KMS-11 (cell line): ENCODE data around the gene CRCP.

Experiments used
- H2AFZ ChIP-seq: fragments of 200-600 bp; sonication (generic); 2 replicates; pipeline ENCODE4 v1.6.1; 2016; ENCODE audit warnings: antibody characterized with exemption, mixed run types, low read depth
- H3K27ac ChIP-seq: fragments of 200-600 bp; sonication (generic); 2 replicates; pipeline ENCODE4 v1.6.1; 2016; ENCODE audit warnings: mild to moderate bottlenecking, mixed run types
- H3K27me3 ChIP-seq: fragments of 200-600 bp; sonication (generic); 2 replicates; pipeline ENCODE4 v1.6.1; 2017; ENCODE audit warnings: mild to moderate bottlenecking, low read depth, mixed run types, moderate library complexity; ENCODE audit not compliant: insufficient read depth
- H3K36me3 ChIP-seq: fragments of 200-600 bp; sonication (generic); 2 replicates; pipeline ENCODE4 v1.6.1; 2017; ENCODE audit warnings: mild to moderate bottlenecking, mixed run types; ENCODE audit not compliant: insufficient read depth
- H3K4me1 ChIP-seq: fragments of 200-600 bp; sonication (generic); 2 replicates; pipeline ENCODE4 v1.6.1; 2016; ENCODE audit warnings: mild to moderate bottlenecking, low read depth, mixed run types; ENCODE audit not compliant: poor library complexity, severe bottlenecking
- H3K4me2 ChIP-seq: fragments of 200-600 bp; sonication (generic); 2 replicates; pipeline ENCODE4 v1.7.0; 2016; ENCODE audit warnings: mild to moderate bottlenecking, mixed run types
- H3K4me3 ChIP-seq: fragments of 200-600 bp; sonication (generic); IDR thresholded peaks from 2 replicates; pipeline ENCODE4 v1.6.1; 2017; ENCODE audit warnings: low read depth, low read length, mixed read lengths; ENCODE audit not compliant: insufficient read depth
- H3K79me2 ChIP-seq: fragments of 200-600 bp; sonication (generic); 2 replicates; pipeline ENCODE4 v1.6.1; 2016; ENCODE audit warnings: low read depth, mixed run types; ENCODE audit not compliant: insufficient read depth
- H3K9ac ChIP-seq: fragments of 200-600 bp; sonication (generic); 2 replicates; pipeline ENCODE4 v1.6.1; 2016; ENCODE audit warnings: mild to moderate bottlenecking, mixed run types
- H4K20me1 ChIP-seq: fragments of 200-600 bp; sonication (generic); 2 replicates; pipeline ENCODE4 v1.6.1; 2016; ENCODE audit warnings: mild to moderate bottlenecking, mixed run types; ENCODE audit not compliant: insufficient read depth
- TF ChIP-seq, protein P1 (sequence below): fragments of 200-600 bp; sonication (generic); conservative IDR thresholded peaks from 2 replicates; pipeline ENCODE4 v1.6.1; 2017; ENCODE audit warnings: low read depth, mild to moderate bottlenecking, antibody characterized with exemption, low read length, moderate library complexity, mixed read lengths

Gene CRCP

DNA sequence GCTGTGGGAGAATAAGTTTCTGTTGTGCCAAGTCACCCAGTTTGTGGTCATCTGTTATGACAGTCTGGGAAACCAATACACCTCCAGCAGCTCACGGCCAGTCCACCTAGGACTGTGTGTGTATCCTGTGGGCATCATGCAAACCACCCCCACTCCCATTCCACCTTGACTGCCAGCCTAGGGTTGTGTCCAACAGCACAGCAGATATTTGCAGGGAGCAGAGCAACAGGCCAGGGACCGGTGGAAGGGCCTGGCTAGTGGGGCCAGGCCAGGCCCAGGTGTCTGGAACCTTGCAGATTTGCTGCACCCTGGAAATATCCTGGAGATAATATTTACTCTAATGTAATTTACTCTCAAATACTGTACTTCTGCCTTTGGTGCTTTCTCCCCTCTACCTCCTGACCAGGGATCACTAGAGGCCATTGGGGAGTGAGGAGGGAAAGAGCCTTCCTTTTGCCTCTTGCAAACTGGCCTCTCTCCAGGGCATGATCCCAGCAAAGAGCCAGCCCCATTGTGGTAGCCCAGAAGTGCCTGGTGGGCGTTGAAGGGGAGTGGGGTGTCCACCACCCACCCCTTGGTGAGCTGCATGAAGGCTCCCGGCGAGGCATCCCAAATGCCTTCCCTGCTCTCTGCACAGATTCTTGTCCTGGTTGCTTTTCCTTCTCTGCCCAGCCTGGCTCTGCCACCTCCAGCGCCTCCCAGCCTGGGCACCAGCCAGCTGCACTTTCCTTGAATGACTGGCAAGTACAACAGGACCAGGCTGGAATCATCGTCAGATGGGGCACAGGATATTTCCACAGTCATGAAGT, 75.3 kb downstream of the CRCP start:
- Histone ChIP-seq H4K20me1 (no peaks in the 10 kb centered on the region), H3K4me3 (no peak overlapping the region), H3K36me3 (no peaks in the 10 kb centered on the region), H3K4me1 (peaks cover 5% of the 10 kb centered on the region), H3K4me2 (no peak overlapping the region), H3K27me3 (no peaks in the 10 kb centered on the region), H3K27ac (no peak overlapping the region), H2AFZ (no peak overlapping the region), H3K9ac (no peak overlapping the region), H3K79me2 (no peaks in the 10 kb centered on the region)
- TF ChIP-seq, protein P1, sequence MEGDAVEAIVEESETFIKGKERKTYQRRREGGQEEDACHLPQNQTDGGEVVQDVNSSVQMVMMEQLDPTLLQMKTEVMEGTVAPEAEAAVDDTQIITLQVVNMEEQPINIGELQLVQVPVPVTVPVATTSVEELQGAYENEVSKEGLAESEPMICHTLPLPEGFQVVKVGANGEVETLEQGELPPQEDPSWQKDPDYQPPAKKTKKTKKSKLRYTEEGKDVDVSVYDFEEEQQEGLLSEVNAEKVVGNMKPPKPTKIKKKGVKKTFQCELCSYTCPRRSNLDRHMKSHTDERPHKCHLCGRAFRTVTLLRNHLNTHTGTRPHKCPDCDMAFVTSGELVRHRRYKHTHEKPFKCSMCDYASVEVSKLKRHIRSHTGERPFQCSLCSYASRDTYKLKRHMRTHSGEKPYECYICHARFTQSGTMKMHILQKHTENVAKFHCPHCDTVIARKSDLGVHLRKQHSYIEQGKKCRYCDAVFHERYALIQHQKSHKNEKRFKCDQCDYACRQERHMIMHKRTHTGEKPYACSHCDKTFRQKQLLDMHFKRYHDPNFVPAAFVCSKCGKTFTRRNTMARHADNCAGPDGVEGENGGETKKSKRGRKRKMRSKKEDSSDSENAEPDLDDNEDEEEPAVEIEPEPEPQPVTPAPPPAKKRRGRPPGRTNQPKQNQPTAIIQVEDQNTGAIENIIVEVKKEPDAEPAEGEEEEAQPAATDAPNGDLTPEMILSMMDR: no peak

DNA sequence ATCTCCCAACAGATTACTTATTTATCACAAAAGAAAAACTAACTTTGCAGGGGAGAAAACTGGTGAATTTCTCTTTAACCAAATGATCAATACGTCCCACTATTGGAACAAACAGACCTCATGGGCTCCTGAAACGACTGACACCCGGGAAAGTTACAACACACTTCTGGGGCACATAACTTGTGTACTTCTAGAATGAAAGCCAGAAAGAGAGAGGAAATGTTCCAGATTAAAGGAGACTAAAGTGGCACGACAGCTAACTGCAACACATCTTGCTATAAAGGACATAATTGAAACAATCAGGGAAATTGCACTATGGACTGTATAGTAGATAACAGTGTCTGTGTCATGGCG, 75.8 kb downstream of the CRCP start:
- Histone ChIP-seq H3K4me2 (no peak overlapping the region), H3K4me1 (peaks cover 5% of the 10 kb centered on the region), H3K36me3 (no peaks in the 10 kb centered on the region), H2AFZ (no peak overlapping the region), H3K79me2 (no peaks in the 10 kb centered on the region), H3K9ac (no peak overlapping the region), H3K27me3 (no peaks in the 10 kb centered on the region), H3K4me3 (no peak overlapping the region), H3K27ac (no peak overlapping the region), H4K20me1 (no peaks in the 10 kb centered on the region)
- TF ChIP-seq, protein P1: no peak

DNA sequence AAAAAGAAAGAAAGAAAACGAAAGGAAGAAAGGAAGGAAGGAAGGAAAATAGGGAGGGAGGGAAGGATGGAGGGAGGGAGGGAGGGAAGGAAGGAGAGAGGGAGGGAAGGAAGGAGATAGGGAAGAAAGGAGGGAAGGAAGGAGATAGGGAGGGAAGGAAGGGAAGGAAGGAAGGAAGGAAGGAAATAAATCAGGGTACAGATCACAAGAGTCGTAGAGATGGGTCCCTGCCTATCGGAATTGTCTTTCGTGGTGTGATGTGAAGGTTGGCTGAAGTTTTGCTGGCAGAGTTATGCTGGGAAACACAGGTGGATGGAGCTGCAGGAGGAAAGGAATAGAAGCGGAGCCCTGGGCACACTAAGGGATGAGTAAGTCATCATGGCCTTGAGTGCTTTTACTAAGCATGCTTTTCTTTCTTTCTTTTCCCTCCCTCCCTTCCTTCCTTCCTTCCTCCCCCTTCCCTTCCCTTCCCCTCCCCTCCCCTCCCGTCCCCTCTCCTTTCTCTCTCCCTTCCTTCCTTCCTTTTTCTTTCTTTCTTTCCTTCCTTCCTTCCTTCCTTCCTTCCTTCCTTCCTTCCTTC, 78.6 kb downstream of the CRCP start:
- Histone ChIP-seq H3K4me3 (no peak overlapping the region), H3K36me3 (no peaks in the 10 kb centered on the region), H3K4me1 (peaks cover 4% of the 10 kb centered on the region), H4K20me1 (no peaks in the 10 kb centered on the region), H3K9ac (no peak overlapping the region), H3K4me2 (no peak overlapping the region), H3K79me2 (no peaks in the 10 kb centered on the region), H2AFZ (no peak overlapping the region), H3K27me3 (no peaks in the 10 kb centered on the region), H3K27ac (no peak overlapping the region)
- TF ChIP-seq, protein P1: no peak

DNA sequence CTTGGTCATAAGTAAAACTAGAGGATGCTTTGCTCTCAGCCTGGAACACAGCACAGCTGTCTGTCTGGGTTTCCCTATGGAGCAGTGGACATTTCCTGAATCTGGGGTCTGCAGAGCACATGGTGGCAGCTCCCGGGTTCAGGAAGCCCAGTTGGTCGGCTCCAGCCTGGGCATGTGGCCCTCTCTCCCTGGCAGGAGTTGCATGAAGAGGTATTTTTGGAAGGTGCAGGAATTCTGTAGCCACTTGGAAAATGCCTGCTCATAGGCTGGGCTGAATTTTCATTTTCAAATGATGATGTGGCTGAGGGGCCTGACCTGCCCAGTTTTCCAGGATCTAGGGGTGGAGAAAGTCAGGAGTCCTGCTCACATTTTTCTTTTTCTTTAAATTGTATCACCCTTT, 83.8 kb downstream of the CRCP start:
- no peak overlapping the region for H3K4me2 ChIP-seq

More for the DNA sequence above, 83.8 kb downstream of the CRCP start:
- no peaks in the 10 kb centered on the region for H3K27me3 ChIP-seq
- no peaks in the 10 kb centered on the region for H3K36me3 ChIP-seq
- no peaks in the 10 kb centered on the region for H4K20me1 ChIP-seq
- H3K4me3 ChIP-seq: no peak overlapping the region
- no peak overlapping the region for H3K9ac ChIP-seq
- TF ChIP-seq, protein P1: no peak
- H3K79me2 ChIP-seq: no peaks in the 10 kb centered on the region
- no peak overlapping the region for H2AFZ ChIP-seq
- H3K4me1 ChIP-seq: peaks cover 4% of the 10 kb centered on the region
- no peak overlapping the region for H3K27ac ChIP-seq
